NT2/D1 (cell line): ENCODE results near the gene PTPRT.

ENCODE experiments used
- SUZ12 ChIP-seq: IDR thresholded peaks from 2 replicates; pipeline ENCODE4 v1.6.1; 2011; ENCODE audit not compliant: insufficient read length, insufficient read depth; ENCODE audit errors: extremely low read depth
- ZNF274 ChIP-seq: IDR thresholded peaks from 2 replicates; pipeline ENCODE4 v1.6.1; 2011; ENCODE audit warnings: mild to moderate bottlenecking, low read depth, low read length

DNA sequence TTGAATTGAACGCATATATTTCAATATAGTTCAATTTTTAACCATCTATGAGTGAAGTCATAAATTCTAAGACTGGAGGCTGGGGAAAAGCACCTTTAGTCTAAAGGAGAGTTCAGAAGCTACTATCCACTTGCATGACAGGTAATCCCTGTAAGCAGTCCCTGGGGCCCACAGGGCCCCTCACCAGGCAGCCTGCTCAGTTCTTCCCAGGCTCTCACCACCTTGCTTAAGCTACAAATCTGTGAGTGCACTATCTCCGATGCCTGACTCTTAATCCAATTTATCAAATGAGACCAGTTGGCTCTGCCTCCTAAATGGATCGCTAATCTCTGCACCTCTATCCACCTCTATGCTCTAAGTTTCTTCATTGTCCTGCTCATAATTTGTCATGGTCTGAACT, 413.8 kb downstream of the PTPRT start:
- no peak for TF ChIP-seq SUZ12
- no peak for TF ChIP-seq ZNF274
